ENCODE measurements around the gene PLAAT4.
"Not testable (repeated sequence)": the region's sequence is repeated elsewhere in the genome, so short reads cannot be mapped to it uniquely, and the experiment has no call there.

Gene PLAAT4

GRCh38 chr11:63543711-63544110, 7.1 kb downstream of the PLAAT4 start:
- DNase-seq (ENCODE audit: low read depth): no peak

GRCh38 chr11:63547061-63547460, 10.5 kb downstream of the PLAAT4 start:
- DNase-seq (ENCODE audit: low read depth): no peak

GRCh38 chr11:63548178-63548577, 11.6 kb downstream of the PLAAT4 start:
- no peak for DNase-seq (ENCODE audit: low read depth)

- DNase-seq (ENCODE audit: low read depth): no peak
These were observed 12.8 kb downstream of the PLAAT4 start for GRCh38 chr11:63549411-63549810.

GRCh38 chr11:63550156-63550700, 13.6 kb downstream of the PLAAT4 start:
- not testable (repeated sequence) for DNase-seq (ENCODE audit: low read depth)

- no peak for DNase-seq (ENCODE audit: low read depth)
These were observed 14.7 kb downstream of the PLAAT4 start for GRCh38 chr11:63551091-63551888.

- no peak for DNase-seq (ENCODE audit: low read depth)
These were observed 15.3 kb downstream of the PLAAT4 start for GRCh38 chr11:63551889-63552266.

- no peak for DNase-seq (ENCODE audit: low read depth)
These were observed 16.3 kb downstream of the PLAAT4 start for GRCh38 chr11:63552921-63553320.

GRCh38 chr11:63553759-63554158, 17.2 kb downstream of the PLAAT4 start:
- DNase-seq (ENCODE audit: low read depth): no peak

GRCh38 chr11:63554877-63555223, 18.2 kb downstream of the PLAAT4 start:
- DNase-seq (ENCODE audit: low read depth): no peak

- DNase-seq (ENCODE audit: low read depth): no peak
These were observed 19.9 kb downstream of the PLAAT4 start for GRCh38 chr11:63556404-63557013.

- DNase-seq (ENCODE audit: low read depth): no peak
These were observed 21.0 kb downstream of the PLAAT4 start for GRCh38 chr11:63557570-63557969.

- no peak for DNase-seq (ENCODE audit: low read depth)
These were observed 22.0 kb downstream of the PLAAT4 start for GRCh38 chr11:63558459-63559157.

GRCh38 chr11:63560506-63561180, 24.0 kb downstream of the PLAAT4 start:
- no peak for DNase-seq (ENCODE audit: low read depth)

- no peak for DNase-seq (ENCODE audit: low read depth)
These were observed 26.8 kb downstream of the PLAAT4 start, which contains the start of gene PLAAT2 for GRCh38 chr11:63563201-63564055. Gene PLAAT2, minus strand, starts transcription at chr11:63563379. Its CDS starts 55 bp downstream, at chr11:63563324.

- DNase-seq (ENCODE audit: low read depth): no peak
These were observed 27.6 kb downstream of the PLAAT4 start for GRCh38 chr11:63564056-63564774.

- DNase-seq (ENCODE audit: low read depth): no peak
These were observed 28.3 kb downstream of the PLAAT4 start for GRCh38 chr11:63564784-63565350.

- peak; percentile 69 for DNase-seq (ENCODE audit: low read depth)
These were observed 30.6 kb downstream of the PLAAT4 start for GRCh38 chr11:63567044-63567840.

- DNase-seq (ENCODE audit: low read depth): no peak
These were observed 33.0 kb downstream of the PLAAT4 start for GRCh38 chr11:63569570-63569969.
